CD4-positive, CD25-positive, alpha-beta regulatory T cell (primary cell): ENCODE measurements around the gene SERPING1. TPM values are rescaled to one million over a fixed set of nuclear protein-coding genes. Genes with fewer than 3 reads are reported as not detected.
A peak's percentile ranks its signal among the peaks of the same experiment; 100 is the strongest.

Experiments
- ATAC-seq, 2 donors: fragments of 150-1000 bp; cut with Tn5 transposase; one replicate each; pipeline ENCODE4 v1.10.0; 2021; ENCODE audit warnings: low read depth in 2 of 2, moderate number of reproducible peaks in 2 of 2, moderate library complexity in 1 of 2
- DNase-seq, 3 donors: peaks; one replicate each; pipeline versions ENCODE4 v3.0.0 to v3.0.0-alpha.2; 2012 to 2022; ENCODE audit warnings: mixed read lengths in 1 of 3
- H3K27ac ChIP-seq: one replicate; pipeline ENCODE4 v1.7.0; 2013; ENCODE audit warnings: mild to moderate bottlenecking, low read length; ENCODE audit not compliant: insufficient read depth, poor library complexity, severe bottlenecking
- H3K27me3 ChIP-seq: one replicate; pipeline ENCODE4 v1.7.0; 2013; ENCODE audit warnings: low read length; ENCODE audit not compliant: control insufficient read depth, insufficient read depth
- H3K36me3 ChIP-seq: one replicate; pipeline ENCODE4 v1.7.0; 2013; ENCODE audit warnings: mild to moderate bottlenecking, low read length, moderate library complexity; ENCODE audit not compliant: control insufficient read depth, insufficient read depth
- H3K4me1 ChIP-seq: 2 replicates; pipeline ENCODE4 v1.7.0; 2013; ENCODE audit warnings: mild to moderate bottlenecking, low read length; ENCODE audit not compliant: insufficient read depth, control insufficient read depth, poor library complexity, severe bottlenecking
- H3K4me3 ChIP-seq: one replicate; pipeline ENCODE4 v1.7.0; 2013; ENCODE audit warnings: low read depth, mild to moderate bottlenecking, low read length, moderate library complexity
- H3K9me3 ChIP-seq, 2 experiments: 1 replicate in 1 of 2; 2 replicates in 1 of 2; pipeline ENCODE4 v1.7.0; 2013; ENCODE audit warnings: low read length in 2 of 2, mild to moderate bottlenecking in 1 of 2, moderate library complexity in 1 of 2; ENCODE audit not compliant: control insufficient read depth in 2 of 2
- H3K27ac Mint-ChIP-seq, 3 donors: one replicate each; pipeline ENCODE4 v1.8.0; 2020 to 2022; ENCODE audit warnings: mild to moderate bottlenecking in 3 of 3, mixed read lengths in 3 of 3, moderate library complexity in 2 of 3
- H3K27me3 Mint-ChIP-seq: one replicate; pipeline ENCODE4 v1.8.0; 2022; ENCODE audit warnings: mild to moderate bottlenecking, mixed read lengths
- H3K36me3 Mint-ChIP-seq: one replicate; pipeline ENCODE4 v1.8.0; 2020; ENCODE audit warnings: mixed read lengths
- H3K4me1 Mint-ChIP-seq, 4 donors: one replicate each; pipeline ENCODE4 v1.8.0; 2020 to 2022; ENCODE audit warnings: mixed read lengths in 4 of 4, mild to moderate bottlenecking in 1 of 4
- H3K4me3 Mint-ChIP-seq, 4 donors: one replicate each; pipeline ENCODE4 v1.8.0; 2020 to 2022; ENCODE audit warnings: mild to moderate bottlenecking in 4 of 4, mixed read lengths in 4 of 4, moderate library complexity in 3 of 4
- H3K9me3 Mint-ChIP-seq, 7 donors: one replicate each; pipeline ENCODE4 v1.8.0; 2020 to 2022; ENCODE audit warnings: mixed read lengths in 7 of 7, mild to moderate bottlenecking in 3 of 7, moderate library complexity in 2 of 7
- polyA plus RNA-seq, 4 donors: library from polyadenylated mRNA; unstranded; fragments of 300-500 nt; fragmentation: Illumina TruSeq; gene quantifications; one replicate each; pipeline ENCODE4 v1.2.3, GENCODE V29; 2021
- total RNA-seq: library from RNA; stranded (reverse); gene quantifications from one replicate; pipeline ENCODE4 v1.2.3, GENCODE V29; 2022

SERPING1 gene
- total and polyA plus RNA-seq, 5 donors from 2014 or later: 1.1 TPM; not detected in 4

DNA sequence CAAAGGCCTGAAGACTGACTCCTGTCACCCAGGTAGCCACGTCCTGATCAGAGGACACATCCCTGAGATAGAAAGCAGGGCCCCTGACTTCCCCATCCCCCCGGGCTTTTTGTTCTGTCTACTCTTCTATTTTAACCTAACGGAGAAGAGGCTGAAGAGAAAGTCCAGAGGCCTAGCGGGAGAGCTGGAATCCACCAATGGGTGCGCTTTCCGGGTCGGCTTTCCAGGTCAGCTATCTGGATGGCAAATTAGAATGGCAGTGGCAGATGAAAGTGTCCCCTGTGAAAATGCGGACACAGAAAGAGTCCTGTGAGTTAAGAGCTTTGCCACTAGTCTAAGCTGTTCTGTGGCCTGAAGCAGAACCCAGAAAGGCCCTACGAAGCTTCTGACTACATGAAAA lies 13.1 kb upstream of the SERPING1 start:
- Histone ChIP-seq H3K27me3 (no peaks in the 10 kb centered on the region), H3K9me3 (no peaks in the 10 kb centered on the region), H3K36me3 (no peaks in the 10 kb centered on the region), H3K4me1 (no peaks in the 10 kb centered on the region), H3K4me3 (no peak overlapping the region), H3K27ac (no peak overlapping the region)
- ATAC-seq (no peak), DNase-seq (no peak)
- Mint-ChIP-seq H3K4me3 (no peak overlapping the region), H3K36me3 (no peaks in the 10 kb centered on the region), H3K27me3 (peaks cover 4% of the 10 kb centered on the region), H3K4me1 (peaks cover 0 to 5% (median 2%) of the 10 kb centered on the region in 4 donors), H3K27ac (peak overlapping the region in 1 of 3 donors; percentile 45), H3K9me3 (peaks cover 0 to 1% (median 0%) of the 10 kb centered on the region in 7 donors)

DNA sequence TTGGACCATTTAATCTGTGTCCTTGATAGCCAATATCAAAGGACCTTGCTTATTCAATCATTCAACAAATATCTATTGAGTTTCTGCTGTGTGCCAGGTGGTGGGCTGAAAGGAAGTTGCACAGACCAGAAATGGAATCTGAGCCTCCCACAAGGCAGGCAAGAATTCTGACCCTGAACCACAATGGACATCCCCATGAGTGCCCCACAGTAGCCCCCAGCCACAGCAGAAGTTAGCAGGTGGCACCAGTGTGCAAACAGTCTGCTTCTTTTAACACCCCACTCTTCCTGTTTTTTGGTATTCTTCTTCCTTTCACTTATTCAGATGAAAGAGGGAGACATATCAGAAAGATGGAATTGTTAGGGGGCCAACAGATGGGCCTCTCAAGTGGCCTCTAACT lies 12.2 kb upstream of the SERPING1 start:
- no peaks in the 10 kb centered on the region for H3K9me3 ChIP-seq
- peaks cover 4% of the 10 kb centered on the region for H3K27me3 Mint-ChIP-seq
- no peak overlapping the region for H3K27ac Mint-ChIP-seq
- DNase-seq (no peak), ATAC-seq (no peak)
- peaks cover 0 to 5% (median 2%) of the 10 kb centered on the region in 4 donors for H3K4me1 Mint-ChIP-seq
- no peak overlapping the region for H3K4me3 Mint-ChIP-seq
- H3K4me3 ChIP-seq: no peak overlapping the region
- H3K27me3 ChIP-seq: no peaks in the 10 kb centered on the region
- no peaks in the 10 kb centered on the region for H3K36me3 Mint-ChIP-seq
- peaks cover 0 to under 1% (median 0%) of the 10 kb centered on the region in 7 donors for H3K9me3 Mint-ChIP-seq
- no peaks in the 10 kb centered on the region for H3K36me3 ChIP-seq
- no peaks in the 10 kb centered on the region for H3K4me1 ChIP-seq
- no peak overlapping the region for H3K27ac ChIP-seq

DNA sequence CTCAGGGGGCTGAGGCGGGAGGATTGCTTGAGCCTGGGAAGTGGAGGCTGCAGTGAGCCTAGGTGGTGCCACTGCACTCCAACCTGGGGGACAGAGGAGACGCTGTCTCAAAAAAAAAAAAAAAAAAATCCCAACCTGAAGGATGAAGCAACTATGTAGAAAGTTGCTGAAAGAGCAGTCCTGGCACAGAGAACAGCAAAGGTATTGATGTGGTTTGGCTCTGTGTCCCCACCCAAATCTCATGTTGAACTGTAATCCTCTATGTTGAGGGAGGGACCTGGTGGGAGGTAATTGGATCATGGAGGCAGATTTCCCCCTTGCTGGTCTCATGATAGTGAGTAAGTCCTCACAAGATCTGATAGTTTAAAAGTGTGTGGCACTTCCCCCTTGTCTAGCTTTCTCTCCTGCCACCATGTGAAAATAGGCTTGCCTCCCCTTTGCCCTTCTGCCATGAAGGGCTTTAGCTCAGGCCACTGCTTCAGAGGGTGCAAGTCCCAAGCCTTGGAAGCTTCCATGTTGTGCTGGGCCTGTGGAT lies 10.7 kb upstream of the SERPING1 start:
- H3K9me3 ChIP-seq: no peaks in the 10 kb centered on the region
- Mint-ChIP-seq H3K9me3 (no peaks in the 10 kb centered on the region), H3K4me1 (peaks cover 0 to 5% (median 2%) of the 10 kb centered on the region in 4 donors), H3K27me3 (peaks cover 5% of the 10 kb centered on the region), H3K27ac (peak overlapping the region in 1 of 3 donors; percentile 37), H3K4me3 (no peak overlapping the region), H3K36me3 (no peaks in the 10 kb centered on the region)
- H3K4me1 ChIP-seq: no peaks in the 10 kb centered on the region
- no peaks in the 10 kb centered on the region for H3K36me3 ChIP-seq
- DNase-seq (peak in 1 of 3 donors; percentile 5), ATAC-seq (no peak)
- H3K27me3 ChIP-seq: no peaks in the 10 kb centered on the region
- H3K4me3 ChIP-seq: no peak overlapping the region
- no peak overlapping the region for H3K27ac ChIP-seq

DNA sequence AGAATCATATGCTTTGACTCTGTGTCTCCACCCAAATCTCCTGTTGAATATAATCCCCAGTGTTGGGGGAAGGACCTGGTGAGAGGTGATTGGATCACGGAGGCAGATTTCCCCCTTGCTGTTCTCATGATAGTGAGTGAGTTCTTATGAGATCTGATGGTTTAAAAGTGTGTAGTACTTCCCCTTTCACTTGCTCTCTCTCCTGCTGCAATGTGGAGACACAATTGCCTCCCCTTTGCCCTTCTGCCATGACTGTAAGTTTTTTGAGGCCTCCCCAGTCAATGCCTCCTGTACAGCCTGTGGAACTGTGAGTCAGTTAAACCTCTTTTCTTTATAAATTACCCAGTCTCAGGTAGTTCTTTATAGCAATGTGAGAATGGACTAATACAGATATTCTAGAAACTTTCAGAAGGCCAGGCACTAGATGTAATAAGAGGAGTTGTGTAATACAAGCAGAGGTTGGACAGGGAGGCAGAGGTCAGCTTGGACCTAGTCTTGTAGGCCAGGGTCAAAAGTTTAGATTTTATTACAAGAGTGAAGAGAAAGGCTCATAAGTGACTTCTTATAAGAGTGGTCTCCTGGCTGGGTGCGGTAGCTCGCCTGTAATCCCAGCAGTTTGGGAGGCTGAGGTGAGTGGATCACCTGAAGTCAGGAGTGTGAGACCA lies 9.3 kb upstream of the SERPING1 start:
- Histone ChIP-seq H3K9me3 (no peaks in the 10 kb centered on the region), H3K36me3 (no peaks in the 10 kb centered on the region), H3K4me3 (no peak overlapping the region), H3K27ac (no peak overlapping the region), H3K27me3 (peaks cover 1% of the 10 kb centered on the region), H3K4me1 (no peaks in the 10 kb centered on the region)
- Mint-ChIP-seq H3K27ac (peak overlapping the region in 1 of 3 donors; percentile 2), H3K27me3 (peaks cover 10% of the 10 kb centered on the region), H3K9me3 (peaks cover 0 to 1% (median 0%) of the 10 kb centered on the region in 7 donors), H3K4me3 (no peak overlapping the region), H3K36me3 (no peaks in the 10 kb centered on the region), H3K4me1 (peaks cover 0 to 5% (median 2%) of the 10 kb centered on the region in 4 donors)
- ATAC-seq (no peak), DNase-seq (no peak)

DNA sequence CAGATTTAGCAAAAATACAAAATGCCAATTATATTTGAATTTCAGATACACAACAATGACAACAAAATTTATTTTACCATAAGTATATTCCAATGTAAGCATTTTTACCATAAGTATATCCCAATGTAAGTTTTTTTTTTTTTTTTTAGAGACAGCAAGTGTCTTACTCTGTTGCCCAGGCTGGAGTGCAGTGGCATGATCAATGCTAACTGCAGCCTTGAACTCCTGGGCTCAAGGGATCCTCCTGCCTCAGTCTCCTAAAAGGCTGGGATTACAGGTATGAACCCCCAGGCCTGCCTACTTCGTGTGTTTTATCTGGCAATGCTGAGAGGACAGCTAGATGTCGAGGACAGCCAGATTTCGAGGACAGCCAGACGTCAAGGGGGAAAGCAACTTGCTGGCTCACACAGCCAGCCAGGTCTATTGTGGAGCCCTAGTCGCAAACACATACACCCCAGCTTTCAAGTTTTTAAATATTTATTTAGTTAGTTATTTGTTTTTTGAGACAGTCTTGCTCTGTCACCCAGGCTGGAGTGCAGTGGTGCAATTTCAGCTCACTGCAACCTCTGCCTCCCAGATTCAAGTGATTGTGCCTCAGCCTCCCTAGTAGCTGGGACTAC lies 1.1 kb upstream of the SERPING1 start:
- H3K27me3 Mint-ChIP-seq: peaks cover 41% of the 10 kb centered on the region
- Histone ChIP-seq H3K4me1 (no peaks in the 10 kb centered on the region), H3K9me3 (no peaks in the 10 kb centered on the region), H3K4me3 (no peak overlapping the region), H3K36me3 (no peaks in the 10 kb centered on the region), H3K27me3 (peaks cover 17% of the 10 kb centered on the region), H3K27ac (no peak overlapping the region)
- peaks cover 0 to 4% (median 0%) of the 10 kb centered on the region in 7 donors for H3K9me3 Mint-ChIP-seq
- DNase-seq: no peak
- H3K4me3 Mint-ChIP-seq: no peak overlapping the region
- ATAC-seq: no peak
- H3K4me1 Mint-ChIP-seq: no peaks in the 10 kb centered on the region
- H3K36me3 Mint-ChIP-seq: no peaks in the 10 kb centered on the region
- H3K27ac Mint-ChIP-seq: no peak overlapping the region

DNA sequence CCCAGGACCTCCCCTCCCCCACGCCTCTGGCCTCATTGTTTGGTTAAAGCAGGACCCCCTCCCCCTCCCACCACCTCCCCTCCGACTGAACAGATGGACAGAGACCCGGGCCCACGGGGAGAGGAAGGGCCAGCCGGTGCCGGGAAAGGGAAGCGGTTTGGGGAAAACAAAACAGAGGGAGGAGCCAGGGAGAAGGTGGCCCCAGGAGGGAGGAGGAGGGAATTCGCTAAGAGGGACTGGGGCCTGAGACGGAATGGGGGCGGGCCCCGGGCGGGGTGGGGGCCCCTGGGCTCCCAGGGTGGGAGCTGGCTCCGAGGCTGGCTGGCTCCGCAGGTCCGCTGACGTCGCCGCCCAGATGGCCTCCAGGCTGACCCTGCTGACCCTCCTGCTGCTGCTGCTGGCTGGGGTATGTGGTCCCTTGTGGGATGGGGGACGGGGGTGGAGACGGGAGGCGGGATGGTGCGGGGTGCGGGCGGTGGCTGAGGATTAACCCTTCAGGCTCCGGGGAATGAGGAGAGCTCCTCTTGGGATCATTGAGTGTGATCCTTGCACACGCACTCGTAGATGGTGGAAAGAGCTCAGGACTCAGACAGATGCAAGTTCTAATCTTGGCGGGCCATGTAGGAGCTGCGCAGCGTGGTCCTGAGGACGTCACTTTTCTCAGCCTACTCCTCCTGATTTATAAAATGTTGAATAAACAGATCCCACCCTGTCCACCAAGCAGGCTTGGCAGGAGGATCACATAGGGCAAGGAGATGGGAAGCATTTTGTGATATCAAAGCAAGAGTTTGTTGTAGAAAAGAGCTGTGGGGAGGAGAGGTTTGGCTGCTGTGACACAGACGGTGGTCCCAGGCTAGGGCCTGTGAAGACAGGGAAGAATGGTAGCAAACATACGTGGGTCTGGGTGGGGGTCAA lies 688 bp downstream of the SERPING1 start:
- Histone ChIP-seq H3K27me3 (peaks cover 15% of the 10 kb centered on the region), H3K4me1 (no peaks in the 10 kb centered on the region), H3K27ac (no peak overlapping the region), H3K9me3 (no peaks in the 10 kb centered on the region), H3K36me3 (no peaks in the 10 kb centered on the region), H3K4me3 (no peak overlapping the region)
- Mint-ChIP-seq H3K9me3 (peaks cover 0 to 7% (median 0%) of the 10 kb centered on the region in 7 donors), H3K27ac (no peak overlapping the region), H3K4me1 (no peaks in the 10 kb centered on the region), H3K27me3 (peaks cover 33% of the 10 kb centered on the region), H3K4me3 (no peak overlapping the region), H3K36me3 (no peaks in the 10 kb centered on the region)
- ATAC-seq: no peak
- no peak for DNase-seq

DNA sequence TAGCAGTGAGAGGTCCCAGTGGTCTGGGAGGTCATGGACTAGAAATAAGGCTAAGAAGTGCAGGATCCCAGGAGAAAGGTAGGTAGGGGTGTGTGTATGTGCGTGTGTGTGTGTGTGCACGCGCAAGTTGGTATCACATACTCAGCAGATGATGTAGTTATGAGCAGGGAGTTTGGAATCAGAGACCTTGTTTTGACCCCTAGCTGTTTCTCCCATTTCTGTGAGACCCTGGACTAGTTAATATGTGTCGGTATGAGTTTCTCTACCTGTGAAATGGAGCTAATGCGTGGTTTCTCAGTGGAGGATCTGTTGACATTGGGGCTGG lies 1.3 kb downstream of the SERPING1 start:
- no peak overlapping the region for H3K4me3 ChIP-seq
- H3K27ac Mint-ChIP-seq: no peak overlapping the region
- no peak overlapping the region for H3K4me3 Mint-ChIP-seq
- no peaks in the 10 kb centered on the region for H3K36me3 Mint-ChIP-seq
- ATAC-seq: no peak
- H3K9me3 ChIP-seq: no peaks in the 10 kb centered on the region
- no peaks in the 10 kb centered on the region for H3K36me3 ChIP-seq
- peaks cover 30% of the 10 kb centered on the region for H3K27me3 Mint-ChIP-seq
- H3K4me1 Mint-ChIP-seq: no peaks in the 10 kb centered on the region
- DNase-seq: no peak
- peaks cover 15% of the 10 kb centered on the region for H3K27me3 ChIP-seq
- H3K9me3 Mint-ChIP-seq: peaks cover 0 to 7% (median 0%) of the 10 kb centered on the region in 7 donors
- no peak overlapping the region for H3K27ac ChIP-seq
- no peaks in the 10 kb centered on the region for H3K4me1 ChIP-seq
